Caco-2 (cell line): Measurements from ENCODE around the gene CHSY1. TPM values are rescaled to one million over a fixed set of nuclear protein-coding genes. Genes with fewer than 3 reads are reported as not detected.

ENCODE experiments used
- BruUV-seq: library from RNA; stranded (reverse); fragments of 400-500 nt; replicated peaks from 2 replicates; lab custom pipeline; 2021; lab: Mats Ljungman, UMichigan
- CTCF ChIA-PET: fragments of 300-600 bp; sonication (Branson Sonifier 250); formaldehyde crosslinking; loops from one replicate; lab custom pipeline; 2022; ENCODE audit warnings: antibody characterized with exemption; lab: Charles Lee
- POLR2A ChIA-PET: fragments of 300-600 bp; sonication (Branson Sonifier 250); formaldehyde crosslinking; loops from one replicate; lab custom pipeline; 2022; ENCODE audit warnings: antibody characterized with exemption; lab: Charles Lee
- DNase-seq, 2 experiments: peaks; one replicate each; pipeline versions ENCODE4 v3.0.0 to v3.0.0-alpha.2; 2020 to 2022
- H3K27me3 ChIP-seq: replicated peaks from 2 replicates; pipeline ENCODE4 v1.6.0; 2011; ENCODE audit warnings: low read length; ENCODE audit not compliant: control insufficient read depth, insufficient read depth
- H3K36me3 ChIP-seq: 2 replicates; pipeline ENCODE4 v1.5.1; 2011; ENCODE audit warnings: low read length; ENCODE audit not compliant: control insufficient read depth, insufficient read depth
- H3K4me1 ChIP-seq: fragments of 250-450 bp; sonication (Bioruptor Pico); 2 replicates; pipeline ENCODE4 v1.5.1; 2020; ENCODE audit warnings: mild to moderate bottlenecking
- H3K4me3 ChIP-seq: 2 replicates; pipeline ENCODE4 v1.5.1; 2011; ENCODE audit warnings: low read depth, mild to moderate bottlenecking, control low read depth, low read length
- H3K9me3 ChIP-seq: fragments of 250-450 bp; sonication (Bioruptor Pico); 2 replicates; pipeline ENCODE4 v1.5.1; 2020; ENCODE audit warnings: mild to moderate bottlenecking, moderate library complexity
- H3K27ac Mint-ChIP-seq: one replicate; pipeline ENCODE4 v1.8.0; 2022; ENCODE audit warnings: mixed read lengths; ENCODE audit not compliant: unreplicated experiment
- H3K27me3 Mint-ChIP-seq: one replicate; pipeline ENCODE4 v1.8.0; 2022; ENCODE audit warnings: mixed read lengths; ENCODE audit not compliant: insufficient read depth, unreplicated experiment
- H3K36me3 Mint-ChIP-seq: one replicate; pipeline ENCODE4 v1.8.0; 2022; ENCODE audit warnings: mild to moderate bottlenecking, mixed read lengths; ENCODE audit not compliant: insufficient read depth, unreplicated experiment
- H3K4me1 Mint-ChIP-seq: one replicate; pipeline ENCODE4 v1.8.0; 2022; ENCODE audit warnings: low read depth, mixed read lengths; ENCODE audit not compliant: unreplicated experiment
- H3K4me3 Mint-ChIP-seq: one replicate; pipeline ENCODE4 v1.8.0; 2022; ENCODE audit warnings: mild to moderate bottlenecking, moderate library complexity, mixed read lengths; ENCODE audit not compliant: unreplicated experiment
- H3K9me3 Mint-ChIP-seq: one replicate; pipeline ENCODE4 v1.8.0; 2022; ENCODE audit warnings: mixed read lengths; ENCODE audit not compliant: unreplicated experiment
- intact Hi-C: fragments of 100-400 bp; cut with micrococcal nuclease; formaldehyde crosslinking; loops from one replicate; pipeline ENCODE4 v1.10.0; 2022; ENCODE audit not compliant: unreplicated experiment
- total RNA-seq: library from RNA; stranded (reverse); gene quantifications from 2 replicates; pipeline ENCODE4 v1.2.3, GENCODE V29; 2022
- TF ChIP-seq, protein P1 (sequence below), 2 experiments: fragments of 200-600 bp in 1 of 2; IDR thresholded peaks; 1 replicate in 1 of 2; 2 replicates in 1 of 2; pipeline versions ENCODE4 v1.5.1 to v1.8.0; 2011 to 2022; ENCODE audit warnings: antibody characterized with exemption in 1 of 2, control low read depth in 1 of 2, inconsistent platforms in 1 of 2, low read depth in 1 of 2, low read length in 1 of 2, mild to moderate bottlenecking in 1 of 2, moderate library complexity in 1 of 2; ENCODE audit not compliant: insufficient read depth in 1 of 2, severe bottlenecking in 1 of 2, unreplicated experiment in 1 of 2

Gene CHSY1
- total RNA-seq, 1 experiment from 2014 or later: 18.7 TPM

DNA sequence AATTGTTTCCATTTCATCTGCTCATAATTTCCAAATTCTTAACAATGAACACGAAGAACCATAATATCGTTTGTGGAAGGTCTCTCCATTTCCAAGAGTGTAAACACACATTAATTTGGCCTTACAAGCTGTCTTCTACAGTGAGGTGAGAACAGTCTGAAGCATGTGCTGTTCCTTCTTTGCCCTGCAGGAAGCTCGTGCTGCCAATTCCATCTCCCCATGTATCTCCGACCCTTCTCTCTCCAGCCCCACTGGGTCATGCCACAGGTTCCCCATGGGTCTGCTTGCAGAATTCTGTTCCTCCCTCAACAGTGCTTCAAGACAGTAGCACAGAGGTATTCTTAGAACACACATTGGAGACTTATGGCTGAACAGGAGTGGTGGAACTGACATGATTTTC lies 70.5 kb downstream of the CHSY1 start:
- intact Hi-C loops: no loop called here
- no peaks in the 10 kb centered on the region for H3K27me3 Mint-ChIP-seq
- no peak overlapping the region for H3K4me3 ChIP-seq
- no peaks in the 10 kb centered on the region for H3K9me3 Mint-ChIP-seq
- H3K27ac Mint-ChIP-seq: no peak overlapping the region
- peaks cover 19% of the 10 kb centered on the region for H3K4me1 Mint-ChIP-seq
- H3K36me3 Mint-ChIP-seq: peaks cover 35% of the 10 kb centered on the region
- no peaks in the 10 kb centered on the region for H3K27me3 ChIP-seq
- TF ChIP-seq, protein P1, sequence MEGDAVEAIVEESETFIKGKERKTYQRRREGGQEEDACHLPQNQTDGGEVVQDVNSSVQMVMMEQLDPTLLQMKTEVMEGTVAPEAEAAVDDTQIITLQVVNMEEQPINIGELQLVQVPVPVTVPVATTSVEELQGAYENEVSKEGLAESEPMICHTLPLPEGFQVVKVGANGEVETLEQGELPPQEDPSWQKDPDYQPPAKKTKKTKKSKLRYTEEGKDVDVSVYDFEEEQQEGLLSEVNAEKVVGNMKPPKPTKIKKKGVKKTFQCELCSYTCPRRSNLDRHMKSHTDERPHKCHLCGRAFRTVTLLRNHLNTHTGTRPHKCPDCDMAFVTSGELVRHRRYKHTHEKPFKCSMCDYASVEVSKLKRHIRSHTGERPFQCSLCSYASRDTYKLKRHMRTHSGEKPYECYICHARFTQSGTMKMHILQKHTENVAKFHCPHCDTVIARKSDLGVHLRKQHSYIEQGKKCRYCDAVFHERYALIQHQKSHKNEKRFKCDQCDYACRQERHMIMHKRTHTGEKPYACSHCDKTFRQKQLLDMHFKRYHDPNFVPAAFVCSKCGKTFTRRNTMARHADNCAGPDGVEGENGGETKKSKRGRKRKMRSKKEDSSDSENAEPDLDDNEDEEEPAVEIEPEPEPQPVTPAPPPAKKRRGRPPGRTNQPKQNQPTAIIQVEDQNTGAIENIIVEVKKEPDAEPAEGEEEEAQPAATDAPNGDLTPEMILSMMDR (IDR thresholded peaks at IDR 0.05; ENCODE audit: insufficient read depth in 1 of 2, low read depth in 1 of 2, low read length in 1 of 2, severe bottlenecking in 1 of 2, unreplicated experiment in 1 of 2): no peak
- BruUV-seq: no TSS peak
- H3K4me3 Mint-ChIP-seq: no peak overlapping the region
- no peaks in the 10 kb centered on the region for H3K9me3 ChIP-seq
- peaks cover 2% of the 10 kb centered on the region; the same call in 1 of the 2 replicates for H3K36me3 ChIP-seq
- ChIA-PET CTCF (no interaction called here), POLR2A (no interaction called here)
- H3K4me1 ChIP-seq: peaks cover 16% of the 10 kb centered on the region
- DNase-seq: no peak

DNA sequence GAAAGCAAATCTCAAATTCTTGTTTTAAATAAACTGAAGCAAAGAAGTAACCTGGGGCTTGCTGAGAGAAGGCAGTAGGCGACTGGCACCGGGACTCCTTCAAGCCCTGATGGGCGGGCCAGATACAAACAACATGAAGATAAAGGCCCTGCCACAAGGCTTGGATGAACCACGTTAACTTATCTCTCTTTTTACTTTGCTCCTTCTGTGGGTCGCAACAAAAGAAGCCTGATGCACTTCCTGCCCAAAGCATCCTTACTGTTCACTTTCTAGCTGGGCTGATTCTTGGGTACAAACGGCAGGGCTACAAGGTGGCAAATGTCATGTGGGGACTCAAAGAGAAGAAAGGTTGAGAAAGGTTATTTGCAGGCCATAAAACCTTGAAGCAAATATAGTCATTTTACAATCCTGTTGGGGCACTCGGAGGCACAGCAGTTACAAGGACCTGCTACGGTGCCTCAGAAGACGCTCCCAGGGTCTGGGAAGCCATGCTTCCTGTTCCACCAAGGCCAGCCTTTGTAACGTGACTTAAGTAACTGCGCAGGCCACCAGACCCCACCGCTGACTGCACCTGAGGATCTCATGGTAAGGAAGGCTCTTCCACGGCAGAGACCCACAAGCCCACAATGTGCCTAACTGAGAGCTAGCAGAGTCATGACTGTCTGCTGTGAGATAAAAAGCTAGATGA lies 71.1 kb downstream of the CHSY1 start:
- no peak for DNase-seq
- Histone ChIP-seq H3K27me3 (no peaks in the 10 kb centered on the region), H3K9me3 (no peaks in the 10 kb centered on the region), H3K36me3 (peaks cover 2% of the 10 kb centered on the region; the same call in 1 of the 2 replicates), H3K4me1 (peaks cover 20% of the 10 kb centered on the region), H3K4me3 (no peak overlapping the region)
- no TSS peak for BruUV-seq
- no peak overlapping the region for H3K27ac Mint-ChIP-seq
- intact Hi-C loops: no loop called here
- H3K4me3 Mint-ChIP-seq: no peak overlapping the region
- no peaks in the 10 kb centered on the region for H3K27me3 Mint-ChIP-seq
- ChIA-PET POLR2A (no interaction called here), CTCF (no interaction called here)
- H3K9me3 Mint-ChIP-seq: no peaks in the 10 kb centered on the region
- peaks cover 35% of the 10 kb centered on the region for H3K36me3 Mint-ChIP-seq
- H3K4me1 Mint-ChIP-seq: peaks cover 19% of the 10 kb centered on the region
- TF ChIP-seq, protein P1 (IDR thresholded peaks at IDR 0.05; ENCODE audit: insufficient read depth in 1 of 2, low read depth in 1 of 2, low read length in 1 of 2, severe bottlenecking in 1 of 2, unreplicated experiment in 1 of 2): no peak

DNA sequence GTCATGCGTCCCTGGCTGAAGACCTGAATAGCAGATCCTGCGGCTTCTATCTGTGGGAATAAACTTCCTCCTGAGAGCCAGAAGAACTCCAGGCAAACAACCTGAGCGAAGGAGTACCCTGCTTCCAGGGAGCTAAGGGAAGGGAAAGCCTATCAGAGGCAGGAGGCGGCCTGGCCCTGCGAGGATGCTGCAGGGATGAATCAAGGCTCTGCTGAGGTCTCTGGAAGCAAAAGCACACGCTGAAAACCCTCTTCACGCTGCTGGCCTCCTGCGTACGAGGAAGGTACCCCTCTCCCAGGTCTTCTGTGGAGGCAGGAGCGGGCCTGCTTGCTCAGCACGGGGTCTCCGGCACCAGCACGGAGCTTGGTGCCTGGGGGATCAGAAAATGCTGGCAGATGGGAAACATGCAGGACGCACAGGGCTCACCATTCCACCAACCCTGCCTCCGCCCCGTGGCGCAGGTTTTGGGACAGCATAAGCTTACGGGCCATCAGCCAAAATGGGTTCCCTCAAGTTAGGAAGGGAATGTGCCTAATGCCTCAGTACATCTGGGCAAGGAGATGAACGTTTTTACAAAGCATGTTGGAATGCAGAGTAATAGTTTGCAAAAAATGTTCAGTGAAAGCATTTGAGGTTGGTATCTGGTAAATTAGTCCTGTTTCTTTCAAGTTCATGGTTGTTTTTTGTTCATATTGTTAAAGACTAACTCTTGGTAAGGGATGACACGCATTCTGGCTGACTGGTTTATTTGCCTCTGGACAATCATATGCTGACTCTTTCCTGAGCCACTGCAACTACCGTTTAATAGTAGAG lies 72.3 kb downstream of the CHSY1 start:
- no peaks in the 10 kb centered on the region for H3K9me3 Mint-ChIP-seq
- Histone ChIP-seq H3K4me3 (no peak overlapping the region), H3K9me3 (no peaks in the 10 kb centered on the region), H3K4me1 (peaks cover 20% of the 10 kb centered on the region), H3K27me3 (no peaks in the 10 kb centered on the region), H3K36me3 (peaks cover 2% of the 10 kb centered on the region; the same call in 1 of the 2 replicates)
- TF ChIP-seq, protein P1 (IDR thresholded peaks at IDR 0.05; ENCODE audit: insufficient read depth in 1 of 2, low read depth in 1 of 2, low read length in 1 of 2, severe bottlenecking in 1 of 2, unreplicated experiment in 1 of 2): no peak
- H3K27me3 Mint-ChIP-seq: no peaks in the 10 kb centered on the region
- no peak overlapping the region for H3K27ac Mint-ChIP-seq
- H3K36me3 Mint-ChIP-seq: peaks cover 43% of the 10 kb centered on the region
- no peak overlapping the region for H3K4me3 Mint-ChIP-seq
- peaks cover 19% of the 10 kb centered on the region for H3K4me1 Mint-ChIP-seq
- intact Hi-C loops: no loop called here
- BruUV-seq: no TSS peak
- ChIA-PET POLR2A (no interaction called here), CTCF (no interaction called here)
- DNase-seq: no peak
